ENCODE results near the gene PLBD2.

- TF ChIP-seq, protein P1, sequence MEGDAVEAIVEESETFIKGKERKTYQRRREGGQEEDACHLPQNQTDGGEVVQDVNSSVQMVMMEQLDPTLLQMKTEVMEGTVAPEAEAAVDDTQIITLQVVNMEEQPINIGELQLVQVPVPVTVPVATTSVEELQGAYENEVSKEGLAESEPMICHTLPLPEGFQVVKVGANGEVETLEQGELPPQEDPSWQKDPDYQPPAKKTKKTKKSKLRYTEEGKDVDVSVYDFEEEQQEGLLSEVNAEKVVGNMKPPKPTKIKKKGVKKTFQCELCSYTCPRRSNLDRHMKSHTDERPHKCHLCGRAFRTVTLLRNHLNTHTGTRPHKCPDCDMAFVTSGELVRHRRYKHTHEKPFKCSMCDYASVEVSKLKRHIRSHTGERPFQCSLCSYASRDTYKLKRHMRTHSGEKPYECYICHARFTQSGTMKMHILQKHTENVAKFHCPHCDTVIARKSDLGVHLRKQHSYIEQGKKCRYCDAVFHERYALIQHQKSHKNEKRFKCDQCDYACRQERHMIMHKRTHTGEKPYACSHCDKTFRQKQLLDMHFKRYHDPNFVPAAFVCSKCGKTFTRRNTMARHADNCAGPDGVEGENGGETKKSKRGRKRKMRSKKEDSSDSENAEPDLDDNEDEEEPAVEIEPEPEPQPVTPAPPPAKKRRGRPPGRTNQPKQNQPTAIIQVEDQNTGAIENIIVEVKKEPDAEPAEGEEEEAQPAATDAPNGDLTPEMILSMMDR (IDR thresholded peaks at IDR 0.05 in 2 of 3, conservative IDR thresholded peaks at IDR 0.05 in 1 of 3; ENCODE audit: control insufficient read depth in 2 of 3, extremely low read depth in 1 of 3, insufficient read depth in 1 of 3, low read depth in 3 of 3, low read length in 3 of 3), result no peak
- TF ChIP-seq MLLT1 (IDR thresholded peaks at IDR 0.05) (no peak), E2F4 (IDR thresholded peaks at IDR 0.05; ENCODE audit: low read depth, low read length) (no peak), ZSCAN29 (IDR thresholded peaks at IDR 0.05) (no peak), POLR2AphosphoS5 (IDR thresholded peaks at IDR 0.05; ENCODE audit: low read length) (no peak), EZH2 (IDR thresholded peaks at IDR 0.05; ENCODE audit: borderline replicate concordance, control insufficient read depth, low read depth, low read length) (no peak), MYC (IDR thresholded peaks at IDR 0.05; ENCODE audit: insufficient read depth, insufficient read length, insufficient replicate concordance, low read length, severe bottlenecking) (no peak), DPF2 (IDR thresholded peaks at IDR 0.05) (no peak)
- TF ChIP-seq, protein P2, sequence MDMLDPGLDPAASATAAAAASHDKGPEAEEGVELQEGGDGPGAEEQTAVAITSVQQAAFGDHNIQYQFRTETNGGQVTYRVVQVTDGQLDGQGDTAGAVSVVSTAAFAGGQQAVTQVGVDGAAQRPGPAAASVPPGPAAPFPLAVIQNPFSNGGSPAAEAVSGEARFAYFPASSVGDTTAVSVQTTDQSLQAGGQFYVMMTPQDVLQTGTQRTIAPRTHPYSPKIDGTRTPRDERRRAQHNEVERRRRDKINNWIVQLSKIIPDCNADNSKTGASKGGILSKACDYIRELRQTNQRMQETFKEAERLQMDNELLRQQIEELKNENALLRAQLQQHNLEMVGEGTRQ (IDR thresholded peaks at IDR 0.05; ENCODE audit: borderline replicate concordance, low read depth, low read length), result no peak
These were observed 39.3 kb downstream of the PLBD2 start for GRCh38 chr12:113397497-113398197.

All from GM12878 (cell line).